ENCODE data around the gene L1CAM. TPM values are rescaled to one million over a fixed set of nuclear protein-coding genes. Genes with fewer than 3 reads are reported as not detected.

The L1CAM gene
- total RNA-seq, 3 donors from 2014 or later (not counting 1 experiment from before 2014, with no cell fraction given): 0.23 to 0.98 TPM; not detected in 1

GRCh38 chrX:153845195-153845594 lies 40.8 kb downstream of the L1CAM start:
- H3K4me1 Mint-ChIP-seq: no peaks in the 10 kb centered on the region
- H3K4me3 ChIP-seq (ENCODE audit: low read length): no peak overlapping the region
- H3K4me3 Mint-ChIP-seq: no peak overlapping the region
- H3K9me3 ChIP-seq (ENCODE audit: control insufficient read depth, insufficient read depth, low read length): no peaks in the 10 kb centered on the region
- no peaks in the 10 kb centered on the region for H3K36me3 Mint-ChIP-seq
- no peaks in the 10 kb centered on the region for H3K4me1 ChIP-seq (ENCODE audit: control insufficient read depth, insufficient read depth, low read length)
- no peaks in the 10 kb centered on the region for H3K27me3 ChIP-seq (ENCODE audit: control insufficient read depth, insufficient read depth, low read length)
- H3K27ac ChIP-seq (ENCODE audit: low read length): no peak overlapping the region
- DNase-seq (no peak), ATAC-seq (no peak)
- no peaks in the 10 kb centered on the region for H3K36me3 ChIP-seq (ENCODE audit: control insufficient read depth, insufficient read depth, low read length)
- WGBS (ENCODE audit: insufficient coverage): 49% methylated on average over 4 of the region's 6 CpGs
- intact Hi-C loops (cut with micrococcal nuclease): no loop called here
- no peak overlapping the region for H3K27ac Mint-ChIP-seq
- no peak for TF ChIP-seq CTCF (IDR thresholded peaks at IDR 0.05)
- H3K27me3 Mint-ChIP-seq (ENCODE audit: low read depth in 2 of 2): peaks cover 6 to 32% of the 10 kb centered on the region in 2 donors
- H3K9me3 Mint-ChIP-seq: no peaks in the 10 kb centered on the region

- WGBS (ENCODE audit: insufficient coverage): 0% methylated on average over 1 of the region's 6 CpGs
- Histone ChIP-seq H3K4me1 (ENCODE audit: control insufficient read depth, insufficient read depth, low read length) (no peaks in the 10 kb centered on the region), H3K27me3 (ENCODE audit: control insufficient read depth, insufficient read depth, low read length) (no peaks in the 10 kb centered on the region), H3K27ac (ENCODE audit: low read length) (no peak overlapping the region), H3K9me3 (ENCODE audit: control insufficient read depth, insufficient read depth, low read length) (no peaks in the 10 kb centered on the region), H3K4me3 (ENCODE audit: low read length) (no peak overlapping the region), H3K36me3 (ENCODE audit: control insufficient read depth, insufficient read depth, low read length) (no peaks in the 10 kb centered on the region)
- ATAC-seq (peak in 1 of 3 donors; percentile 42), DNase-seq (no peak)
- Mint-ChIP-seq H3K4me3 (no peak overlapping the region), H3K4me1 (no peaks in the 10 kb centered on the region), H3K9me3 (no peaks in the 10 kb centered on the region), H3K27me3 (ENCODE audit: low read depth in 2 of 2) (peaks cover 6 to 36% of the 10 kb centered on the region in 2 donors), H3K27ac (no peak overlapping the region), H3K36me3 (no peaks in the 10 kb centered on the region)
- no peak for TF ChIP-seq CTCF (IDR thresholded peaks at IDR 0.05)
- intact Hi-C loops (cut with micrococcal nuclease): no loop called here
Observed at GRCh38 chrX:153844509-153845082, 41.4 kb downstream of the L1CAM start.

- intact Hi-C loops (cut with micrococcal nuclease): no loop called here
- TF ChIP-seq CTCF (IDR thresholded peaks at IDR 0.05): no peak
- Mint-ChIP-seq H3K4me3 (no peak overlapping the region), H3K36me3 (no peaks in the 10 kb centered on the region), H3K27ac (no peak overlapping the region), H3K9me3 (no peaks in the 10 kb centered on the region), H3K4me1 (no peaks in the 10 kb centered on the region), H3K27me3 (ENCODE audit: low read depth in 2 of 2) (peaks cover 0 to 20% of the 10 kb centered on the region in 2 donors)
- no peaks in the 10 kb centered on the region for H3K36me3 ChIP-seq (ENCODE audit: control insufficient read depth, insufficient read depth, low read length)
- no peaks in the 10 kb centered on the region for H3K4me1 ChIP-seq (ENCODE audit: control insufficient read depth, insufficient read depth, low read length)
- H3K27ac ChIP-seq (ENCODE audit: low read length): no peak overlapping the region
- DNase-seq (no peak), ATAC-seq (no peak)
- 100% methylated on average over 3 of the region's 6 CpGs for WGBS (ENCODE audit: insufficient coverage)
- peaks cover 2% of the 10 kb centered on the region for H3K27me3 ChIP-seq (ENCODE audit: control insufficient read depth, insufficient read depth, low read length)
- H3K9me3 ChIP-seq (ENCODE audit: control insufficient read depth, insufficient read depth, low read length): no peaks in the 10 kb centered on the region
- H3K4me3 ChIP-seq (ENCODE audit: low read length): no peak overlapping the region
Observed at GRCh38 chrX:153836921-153837320, 49.1 kb downstream of the L1CAM start.

GRCh38 chrX:153832728-153833127 lies 53.2 kb downstream of the L1CAM start:
- H3K27ac Mint-ChIP-seq: no peak overlapping the region

More at GRCh38 chrX:153832728-153833127, 53.2 kb downstream of the L1CAM start:
- no peak overlapping the region for H3K4me3 ChIP-seq (ENCODE audit: low read length)
- no peaks in the 10 kb centered on the region for H3K36me3 Mint-ChIP-seq
- no peaks in the 10 kb centered on the region for H3K9me3 Mint-ChIP-seq
- peaks cover 6 to 7% of the 10 kb centered on the region in 2 donors for H3K4me1 Mint-ChIP-seq
- no peak for ATAC-seq
- 99% methylated on average over 10 of the region's 10 CpGs for WGBS (ENCODE audit: insufficient coverage)
- H3K27ac ChIP-seq (ENCODE audit: low read length): no peak overlapping the region
- no peaks in the 10 kb centered on the region for H3K27me3 Mint-ChIP-seq (ENCODE audit: low read depth in 2 of 2)
- H3K4me1 ChIP-seq (ENCODE audit: control insufficient read depth, insufficient read depth, low read length): peaks cover 21% of the 10 kb centered on the region
- TF ChIP-seq CTCF (IDR thresholded peaks at IDR 0.05): no peak
- peak overlapping the region; percentile 21 for H3K4me3 Mint-ChIP-seq
- intact Hi-C loops (cut with micrococcal nuclease): no loop called here
- H3K9me3 ChIP-seq (ENCODE audit: control insufficient read depth, insufficient read depth, low read length): no peaks in the 10 kb centered on the region
- no peaks in the 10 kb centered on the region for H3K36me3 ChIP-seq (ENCODE audit: control insufficient read depth, insufficient read depth, low read length)
- H3K27me3 ChIP-seq (ENCODE audit: control insufficient read depth, insufficient read depth, low read length): no peaks in the 10 kb centered on the region
- no peak for DNase-seq

All from natural killer cell (primary cell).